ENCODE measurements around the gene PPFIA2.

DNA sequence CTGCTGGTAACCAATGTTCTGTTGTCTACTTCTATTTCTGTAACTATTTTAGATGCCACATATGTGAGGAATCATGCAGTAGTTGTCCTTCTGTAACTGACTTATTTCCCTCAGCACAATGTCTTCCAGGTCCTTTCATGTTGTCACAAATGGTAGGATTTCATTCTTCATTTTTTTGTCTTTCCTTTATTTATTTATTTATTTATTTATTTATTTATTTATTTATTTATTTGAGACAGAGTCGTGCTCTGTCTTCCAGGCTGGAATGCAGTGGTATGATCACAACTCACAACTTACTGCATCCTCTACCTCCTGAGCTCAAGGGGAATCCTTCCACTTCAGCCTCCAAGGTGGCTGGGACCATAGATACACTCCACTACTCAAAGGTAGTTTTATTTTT lies 288.2 kb downstream of the PPFIA2 start:
- TF ChIP-seq EZH2 (IDR thresholded peaks at IDR 0.05; ENCODE audit: low read length, unreplicated experiment): no peak
- TF ChIP-seq, protein P1, sequence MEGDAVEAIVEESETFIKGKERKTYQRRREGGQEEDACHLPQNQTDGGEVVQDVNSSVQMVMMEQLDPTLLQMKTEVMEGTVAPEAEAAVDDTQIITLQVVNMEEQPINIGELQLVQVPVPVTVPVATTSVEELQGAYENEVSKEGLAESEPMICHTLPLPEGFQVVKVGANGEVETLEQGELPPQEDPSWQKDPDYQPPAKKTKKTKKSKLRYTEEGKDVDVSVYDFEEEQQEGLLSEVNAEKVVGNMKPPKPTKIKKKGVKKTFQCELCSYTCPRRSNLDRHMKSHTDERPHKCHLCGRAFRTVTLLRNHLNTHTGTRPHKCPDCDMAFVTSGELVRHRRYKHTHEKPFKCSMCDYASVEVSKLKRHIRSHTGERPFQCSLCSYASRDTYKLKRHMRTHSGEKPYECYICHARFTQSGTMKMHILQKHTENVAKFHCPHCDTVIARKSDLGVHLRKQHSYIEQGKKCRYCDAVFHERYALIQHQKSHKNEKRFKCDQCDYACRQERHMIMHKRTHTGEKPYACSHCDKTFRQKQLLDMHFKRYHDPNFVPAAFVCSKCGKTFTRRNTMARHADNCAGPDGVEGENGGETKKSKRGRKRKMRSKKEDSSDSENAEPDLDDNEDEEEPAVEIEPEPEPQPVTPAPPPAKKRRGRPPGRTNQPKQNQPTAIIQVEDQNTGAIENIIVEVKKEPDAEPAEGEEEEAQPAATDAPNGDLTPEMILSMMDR (conservative IDR thresholded peaks at IDR 0.05; ENCODE audit: low read depth, low read length): no peak

Measured in PC-3 (cell line).